ENCODE measurements around the gene NDUFA3. TPM values are rescaled to one million over a fixed set of nuclear protein-coding genes. Genes with fewer than 3 reads are reported as not detected.
A peak's percentile ranks its signal among the peaks of the same experiment; 100 is the strongest.

Gene NDUFA3
- total RNA-seq, 2 experiments from 2014 or later: 106 to 113 TPM

DNA sequence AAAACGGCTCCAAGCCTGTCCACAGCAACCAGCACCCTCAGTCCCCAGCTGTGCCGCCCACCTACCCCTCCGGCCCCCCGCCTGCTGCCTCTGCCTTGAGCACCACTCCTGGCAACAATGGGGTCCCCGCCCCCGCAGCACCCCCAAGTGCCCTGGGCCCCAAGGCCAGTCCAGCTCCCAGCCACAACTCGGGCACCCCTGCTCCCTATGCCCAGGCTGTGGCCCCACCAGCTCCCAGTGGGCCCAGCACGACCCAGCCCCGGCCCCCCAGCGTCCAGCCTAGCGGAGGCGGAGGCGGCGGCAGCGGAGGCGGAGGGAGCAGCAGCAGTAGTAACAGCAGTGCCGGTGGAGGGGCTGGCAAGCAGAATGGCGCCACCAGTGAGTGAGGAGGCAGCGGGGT, 45.5 kb downstream of the NDUFA3 start:
- no peaks in the 10 kb centered on the region for H3K9me3 Mint-ChIP-seq
- ChIA-PET CTCF (no interaction called here), POLR2A (no interaction called here)
- H3K27ac Mint-ChIP-seq: no peak overlapping the region
- peaks cover 47% of the 10 kb centered on the region for H3K36me3 Mint-ChIP-seq
- no peak for DNase-seq
- H3K4me1 Mint-ChIP-seq (ENCODE audit: low read depth): no peaks in the 10 kb centered on the region
- intact Hi-C loops (cut with micrococcal nuclease): no loop called here
- no peaks in the 10 kb centered on the region for H3K27me3 Mint-ChIP-seq
- no peak overlapping the region for H3K4me3 Mint-ChIP-seq

DNA sequence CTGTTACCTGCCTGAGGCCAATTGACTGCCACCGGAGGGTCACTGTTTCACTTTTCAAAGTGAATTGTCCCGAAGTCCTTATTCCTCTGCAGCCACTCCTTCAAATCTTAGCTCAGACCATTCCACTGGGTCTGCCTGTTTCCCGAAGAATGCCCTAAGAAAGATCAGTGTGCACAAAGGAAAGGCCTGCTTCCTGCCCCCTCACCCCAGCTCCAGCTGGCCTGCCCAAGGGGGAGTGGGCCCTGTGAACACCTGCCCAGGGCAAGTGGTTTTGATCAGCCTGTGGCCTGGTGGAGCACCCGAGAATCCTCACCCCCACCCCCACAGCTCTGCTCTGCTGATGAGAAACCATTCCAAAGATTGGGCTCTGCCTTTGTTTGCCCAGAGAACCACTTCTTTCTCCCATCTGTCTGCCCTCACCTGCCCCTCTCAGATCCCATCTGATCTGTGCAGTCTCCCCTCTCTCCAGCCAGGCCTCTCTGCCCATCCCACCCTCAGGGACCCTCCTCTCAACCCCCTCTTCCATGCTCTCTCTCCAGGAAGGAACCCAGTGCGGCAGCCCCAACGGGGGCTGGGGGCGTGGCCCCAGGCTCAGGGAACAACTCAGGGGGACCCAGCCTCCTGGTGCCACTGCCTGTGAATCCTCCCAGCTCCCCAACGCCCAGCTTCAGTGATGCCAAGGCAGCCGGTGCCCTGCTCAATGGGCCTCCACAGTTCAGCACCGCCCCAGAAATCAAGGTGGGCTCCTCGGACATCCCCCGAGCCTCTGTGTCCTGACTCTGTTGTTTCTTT, 46.6 kb downstream of the NDUFA3 start:
- intact Hi-C loops (cut with micrococcal nuclease): no loop called here
- peaks cover 47% of the 10 kb centered on the region for H3K36me3 Mint-ChIP-seq

DNA sequence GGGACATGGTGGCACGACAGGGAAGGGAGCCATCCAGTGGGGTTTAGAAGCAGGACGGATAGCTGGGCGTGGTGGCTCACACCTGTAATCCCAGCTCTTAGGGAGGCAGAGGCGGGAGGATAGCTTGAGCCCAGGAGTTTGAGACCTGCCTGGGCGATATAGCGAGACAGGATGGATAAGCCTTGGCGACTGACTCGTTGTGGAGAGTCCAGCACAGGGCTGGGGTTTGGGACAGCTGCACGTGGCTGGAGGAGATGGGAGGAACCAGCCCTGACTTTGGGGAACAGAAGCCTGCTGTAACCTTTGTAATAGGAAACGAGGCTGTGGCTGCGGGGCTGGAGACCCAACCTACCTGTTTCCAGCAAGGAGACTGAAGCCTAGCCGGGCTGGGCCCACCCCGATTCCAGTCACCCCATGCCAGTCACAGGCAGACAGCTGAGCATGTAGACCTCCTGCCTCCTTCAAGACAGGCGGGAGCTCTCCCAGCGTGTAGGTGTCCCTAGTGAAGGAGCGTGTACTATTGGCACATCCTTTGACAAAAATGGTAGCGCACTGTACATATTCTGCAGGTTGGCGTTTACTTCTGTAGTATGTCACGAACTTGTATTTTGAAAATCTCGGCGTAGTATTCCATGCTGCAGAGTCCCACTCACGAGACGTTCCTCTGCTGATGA, 48.8 kb downstream of the NDUFA3 start:
- Mint-ChIP-seq H3K36me3 (peaks cover 53% of the 10 kb centered on the region), H3K4me1 (ENCODE audit: low read depth) (peaks cover 18% of the 10 kb centered on the region), H3K27me3 (no peaks in the 10 kb centered on the region), H3K27ac (no peak overlapping the region), H3K4me3 (no peak overlapping the region), H3K9me3 (no peaks in the 10 kb centered on the region)
- CTCF ChIA-PET: no interaction called here
- POLR2A ChIA-PET: no interaction called here
- DNase-seq: no peak
- intact Hi-C loops (cut with micrococcal nuclease): no loop called here

More for the DNA sequence above, 46.6 kb downstream of the NDUFA3 start:
- CTCF ChIA-PET: no interaction called here
- no peaks in the 10 kb centered on the region for H3K9me3 Mint-ChIP-seq
- no peak overlapping the region for H3K27ac Mint-ChIP-seq
- H3K27me3 Mint-ChIP-seq: no peaks in the 10 kb centered on the region
- POLR2A ChIA-PET: no interaction called here
- H3K4me1 Mint-ChIP-seq (ENCODE audit: low read depth): peaks cover 9% of the 10 kb centered on the region
- DNase-seq: no peak
- no peak overlapping the region for H3K4me3 Mint-ChIP-seq

DNA sequence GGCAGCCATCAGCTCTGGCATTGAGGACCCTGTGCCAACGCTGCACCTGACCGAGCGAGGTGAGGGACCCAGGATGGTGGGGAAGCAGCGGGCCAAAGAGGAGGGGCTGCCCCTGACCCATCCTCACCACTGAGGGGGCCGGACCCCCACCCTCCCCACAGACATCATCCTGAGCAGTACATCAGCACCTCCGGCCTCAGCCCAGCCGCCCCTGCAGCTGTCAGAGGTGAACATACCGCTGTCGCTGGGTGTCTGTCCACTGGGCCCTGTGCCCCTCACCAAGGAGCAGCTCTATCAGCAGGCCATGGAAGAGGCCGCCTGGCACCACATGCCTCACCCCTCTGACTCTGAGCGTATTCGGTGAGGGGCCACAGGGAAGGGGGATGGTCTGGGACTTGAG, 49.6 kb downstream of the NDUFA3 start:
- Mint-ChIP-seq H3K27me3 (no peaks in the 10 kb centered on the region), H3K27ac (no peak overlapping the region), H3K9me3 (no peaks in the 10 kb centered on the region), H3K36me3 (peaks cover 52% of the 10 kb centered on the region), H3K4me3 (no peak overlapping the region), H3K4me1 (ENCODE audit: low read depth) (peaks cover 22% of the 10 kb centered on the region)
- ChIA-PET POLR2A (no interaction called here), CTCF (no interaction called here)
- intact Hi-C loops (cut with micrococcal nuclease): no loop called here
- DNase-seq: no peak

DNA sequence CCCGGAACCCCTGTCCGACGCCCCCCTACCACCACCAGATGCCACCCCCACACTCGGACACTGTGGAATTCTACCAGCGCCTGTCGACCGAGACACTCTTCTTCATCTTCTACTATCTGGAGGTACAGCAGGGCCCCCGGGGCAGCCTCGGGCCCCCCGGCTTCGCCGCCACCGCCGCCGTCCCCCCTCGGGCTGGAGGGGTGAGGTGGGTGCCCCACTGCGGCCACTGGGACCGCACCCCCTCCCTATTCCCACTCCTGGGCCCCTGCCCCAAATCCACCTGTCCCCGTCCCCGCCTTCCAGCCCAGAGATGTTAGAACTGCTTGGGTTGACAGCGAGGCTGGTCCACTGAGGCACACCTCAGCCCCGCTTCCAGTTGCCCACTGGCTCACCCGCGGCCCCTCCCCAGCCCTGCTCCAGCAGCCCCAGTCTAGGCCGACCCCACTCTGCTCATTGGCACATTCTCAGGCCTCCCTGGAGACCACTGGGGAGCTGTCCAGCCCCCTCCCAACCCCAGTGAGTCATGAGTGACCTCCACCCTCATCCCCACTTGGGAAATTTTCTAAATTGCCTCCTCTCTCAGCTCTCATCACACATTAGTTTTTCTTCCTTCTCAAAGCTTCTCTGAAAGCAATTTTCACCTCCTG, 50.3 kb downstream of the NDUFA3 start:
- intact Hi-C loops (cut with micrococcal nuclease): no loop called here
- Mint-ChIP-seq H3K27ac (no peak overlapping the region), H3K4me3 (no peak overlapping the region), H3K36me3 (peaks cover 50% of the 10 kb centered on the region), H3K4me1 (ENCODE audit: low read depth) (peaks cover 23% of the 10 kb centered on the region), H3K9me3 (no peaks in the 10 kb centered on the region), H3K27me3 (no peaks in the 10 kb centered on the region)
- CTCF ChIA-PET: no interaction called here
- no peak for DNase-seq
- POLR2A ChIA-PET: no interaction called here

DNA sequence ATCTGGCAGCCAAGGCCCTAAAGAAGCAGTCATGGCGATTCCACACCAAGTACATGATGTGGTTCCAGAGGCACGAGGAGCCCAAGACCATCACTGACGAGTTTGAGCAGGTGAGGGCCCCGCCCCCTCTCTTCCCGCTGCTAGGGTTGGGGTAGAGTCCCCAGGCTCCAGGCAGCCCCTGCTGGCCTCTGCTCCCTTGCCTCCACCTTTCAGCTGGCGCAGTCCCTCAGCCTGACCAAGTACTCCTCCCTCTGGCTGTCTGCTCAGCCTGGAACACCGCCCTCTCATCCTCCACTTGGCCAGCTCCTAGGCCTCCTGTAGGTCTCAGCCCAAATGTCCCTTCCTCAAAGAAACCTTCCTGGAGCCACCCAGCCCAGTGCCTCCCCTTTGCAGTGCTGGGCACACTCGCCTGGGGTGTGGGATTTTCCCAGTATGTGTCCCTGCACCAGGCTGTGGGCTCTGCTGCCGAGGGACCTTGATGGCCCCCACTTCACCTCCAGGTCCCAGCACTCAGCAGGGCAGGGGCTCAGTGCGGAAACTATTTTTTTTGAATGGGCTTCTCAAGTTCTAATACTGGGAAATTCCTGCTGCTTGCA, 51.2 kb downstream of the NDUFA3 start:
- peaks cover 30% of the 10 kb centered on the region for H3K4me1 Mint-ChIP-seq (ENCODE audit: low read depth)
- no peaks in the 10 kb centered on the region for H3K9me3 Mint-ChIP-seq
- H3K27me3 Mint-ChIP-seq: no peaks in the 10 kb centered on the region
- H3K36me3 Mint-ChIP-seq: peaks cover 52% of the 10 kb centered on the region
- ChIA-PET POLR2A (no interaction called here), CTCF (no interaction called here)
- intact Hi-C loops (cut with micrococcal nuclease): no loop called here
- no peak for DNase-seq
- no peak overlapping the region for H3K4me3 Mint-ChIP-seq
- peak overlapping the region; percentile 88 for H3K27ac Mint-ChIP-seq

DNA sequence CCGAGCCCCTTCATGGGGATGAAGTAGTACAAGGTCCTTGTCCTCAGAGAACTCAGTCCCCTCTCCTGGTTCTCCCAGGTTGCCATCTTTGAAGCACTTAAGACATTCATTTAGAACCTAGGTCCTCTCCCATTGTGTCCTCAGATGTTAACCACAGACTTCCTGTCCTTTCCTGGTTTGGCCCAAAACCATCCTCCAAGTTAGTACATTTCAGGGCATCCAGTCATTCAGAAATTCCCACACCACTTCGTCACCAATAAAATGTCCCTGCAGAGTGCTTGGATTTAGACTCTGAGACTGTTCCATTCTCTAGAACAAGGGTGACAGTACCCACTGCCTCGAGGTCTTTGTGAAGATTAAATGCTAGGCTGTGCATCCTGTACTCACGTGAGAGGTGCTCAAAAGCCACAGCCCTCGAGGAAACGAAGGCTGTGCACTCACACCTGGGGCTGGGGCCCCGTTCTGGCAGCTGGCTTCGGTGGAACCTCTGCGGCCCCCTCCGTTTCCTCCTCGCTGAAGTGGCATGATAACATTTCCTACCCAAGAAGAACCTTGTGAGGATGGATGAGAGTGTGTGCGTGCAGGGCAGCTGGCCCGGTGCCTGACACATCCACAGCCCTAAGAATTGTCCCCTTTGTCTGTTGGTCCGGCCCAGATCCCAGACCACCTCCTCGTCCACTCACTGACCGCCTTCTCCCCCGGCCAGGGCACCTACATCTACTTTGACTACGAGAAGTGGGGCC, 52.1 kb downstream of the NDUFA3 start:
- no peaks in the 10 kb centered on the region for H3K9me3 Mint-ChIP-seq
- ChIA-PET POLR2A (interaction anchor here (0.8 kb wide), 1 partner anchor 18 kb away, joined by 4 read pairs; the partner anchor contains the start of gene CNOT3), CTCF (no interaction called here)
- H3K4me1 Mint-ChIP-seq (ENCODE audit: low read depth): peaks cover 32% of the 10 kb centered on the region
- DNase-seq: peak; percentile 65
- peak overlapping the region; percentile 88 for H3K27ac Mint-ChIP-seq
- H3K36me3 Mint-ChIP-seq: peaks cover 51% of the 10 kb centered on the region
- no peak overlapping the region for H3K4me3 Mint-ChIP-seq
- intact Hi-C loops (cut with micrococcal nuclease): loop anchor here (5.0 kb wide), 1 partner anchor 293 kb away; the partner anchor contains the start of gene LENG8
- H3K27me3 Mint-ChIP-seq: no peaks in the 10 kb centered on the region

DNA sequence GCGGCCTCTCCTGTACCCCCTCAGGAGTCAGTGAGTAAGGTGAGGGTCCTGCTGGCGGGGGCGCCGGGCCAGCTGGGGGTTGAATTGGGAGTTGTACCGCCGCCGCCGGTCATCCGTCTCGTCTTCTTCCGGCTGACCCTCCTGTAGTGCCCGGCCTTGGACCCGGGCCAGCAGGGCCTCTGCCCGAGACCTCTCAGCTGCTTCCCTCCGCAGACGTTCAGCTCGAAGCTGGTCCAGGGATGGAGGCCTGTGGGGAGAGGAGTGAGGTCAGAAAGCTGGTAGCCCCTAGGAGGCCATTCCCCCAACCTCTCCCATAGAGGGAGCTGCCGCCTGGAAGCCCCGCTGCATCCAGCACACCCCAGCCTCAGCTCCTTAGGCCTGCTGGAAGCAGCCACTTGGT, 53.0 kb downstream of the NDUFA3 start:
- Mint-ChIP-seq H3K9me3 (no peaks in the 10 kb centered on the region), H3K27ac (no peak overlapping the region)

DNA sequence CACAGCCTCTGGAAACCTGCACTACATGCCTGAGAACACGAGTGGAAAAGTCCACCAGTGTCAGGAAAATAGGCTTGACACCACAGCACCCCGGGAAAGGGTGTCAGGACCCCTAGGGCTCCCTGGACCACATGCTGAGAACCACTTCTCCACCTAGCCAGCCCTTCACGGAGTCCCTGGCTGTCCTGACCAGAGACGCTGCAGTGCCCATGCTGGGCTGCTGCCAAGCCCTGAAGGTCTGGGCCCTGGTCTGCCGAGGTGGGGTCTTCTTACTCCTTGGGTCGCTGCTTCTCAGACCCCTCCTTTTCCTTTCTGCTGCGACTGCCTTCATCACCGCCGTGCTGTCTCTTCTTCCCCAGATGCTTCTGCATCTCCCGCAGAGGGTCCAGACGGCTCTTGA, 53.8 kb downstream of the NDUFA3 start:
- no peak for DNase-seq
- Mint-ChIP-seq H3K27me3 (no peaks in the 10 kb centered on the region), H3K36me3 (peaks cover 46% of the 10 kb centered on the region), H3K4me3 (no peak overlapping the region), H3K9me3 (no peaks in the 10 kb centered on the region), H3K27ac (peak overlapping the region; percentile 40), H3K4me1 (ENCODE audit: low read depth) (peaks cover 42% of the 10 kb centered on the region)
- CTCF ChIA-PET: interaction anchor here (0.7 to 1.3 kb wide), 2 partner anchors 49 to 109 kb away, joined by 3 to 4 read pairs; no protein-coding TSS in a partner anchor
- POLR2A ChIA-PET: no interaction called here
- intact Hi-C loops (cut with micrococcal nuclease): loop anchor here (5.0 kb wide), 1 partner anchor 291 kb away; the partner anchor contains the start of gene LENG8

More for the DNA sequence above, 53.0 kb downstream of the NDUFA3 start:
- Mint-ChIP-seq H3K4me1 (ENCODE audit: low read depth) (peaks cover 39% of the 10 kb centered on the region), H3K36me3 (peaks cover 52% of the 10 kb centered on the region), H3K4me3 (no peak overlapping the region), H3K27me3 (no peaks in the 10 kb centered on the region)
- ChIA-PET POLR2A (interaction anchor here (0.8 kb wide), 1 partner anchor 19 kb away, joined by 4 read pairs; the partner anchor contains the start of gene CNOT3), CTCF (interaction anchor here (0.7 to 1.3 kb wide), 2 partner anchors 50 to 110 kb away, joined by 3 to 4 read pairs; no protein-coding TSS in a partner anchor)
- intact Hi-C loops (cut with micrococcal nuclease): loop anchor here (5.0 kb wide), 1 partner anchor 292 kb away; the partner anchor contains the start of gene LENG8
- DNase-seq: no peak

DNA sequence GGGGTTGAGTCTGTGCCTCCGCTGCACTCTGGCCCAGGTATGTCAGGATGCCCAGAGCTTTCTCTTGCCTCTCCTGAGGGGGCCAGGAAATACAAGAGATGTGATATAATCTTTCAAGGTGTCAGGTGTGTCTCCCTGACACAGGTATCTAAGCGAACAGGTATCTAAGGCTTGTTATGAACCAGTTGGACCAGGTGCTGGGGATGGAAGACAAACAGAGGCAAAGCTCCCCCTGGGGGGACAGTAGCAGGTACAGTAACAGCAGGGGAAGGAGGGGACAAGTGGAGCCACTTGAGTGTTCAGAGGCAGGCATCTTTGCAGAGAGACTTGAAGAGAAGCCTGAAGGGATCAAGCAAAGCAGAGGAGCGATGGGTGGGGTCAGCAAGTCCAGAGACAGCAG, 54.3 kb downstream of the NDUFA3 start:
- POLR2A ChIA-PET: no interaction called here
- Mint-ChIP-seq H3K9me3 (no peaks in the 10 kb centered on the region), H3K4me3 (no peak overlapping the region), H3K4me1 (ENCODE audit: low read depth) (peaks cover 46% of the 10 kb centered on the region), H3K27ac (peak overlapping the region; percentile 40), H3K27me3 (no peaks in the 10 kb centered on the region), H3K36me3 (peaks cover 46% of the 10 kb centered on the region)
- CTCF ChIA-PET: interaction anchor here (1.3 kb wide), 1 partner anchor 109 kb away, joined by 4 read pairs; no protein-coding TSS in a partner anchor
- DNase-seq: no peak
- intact Hi-C loops (cut with micrococcal nuclease): loop anchor here (5.0 kb wide), 1 partner anchor 290 kb away; the partner anchor contains the start of gene LENG8
